SH-SY5Y (cell line): ENCODE data around the gene KCTD3.

Source experiments
- GATA2 ChIP-seq: IDR thresholded peaks from 2 replicates; pipeline ENCODE4 v1.6.1; 2011; ENCODE audit warnings: mild to moderate bottlenecking, low read depth, low read length
- GATA3 ChIP-seq: IDR thresholded peaks from 2 replicates; pipeline ENCODE4 v1.6.1; 2011; ENCODE audit warnings: low read depth, mild to moderate bottlenecking, low read length, moderate library complexity

- TF ChIP-seq GATA2, result no peak
- no peak for TF ChIP-seq GATA3
Observed at GRCh38 chr1:215554865-215555264, 12.2 kb upstream of the KCTD3 start.
